B cell (primary cell): Measurements from ENCODE around the gene ADGRD1. TPM values are rescaled to one million over a fixed set of nuclear protein-coding genes. Genes with fewer than 3 reads are reported as not detected.

ENCODE experiments used
- ATAC-seq: fragments of 200-7000 bp; cut with Tn5 transposase; one replicate; pipeline ENCODE4 v1.10.0; 2021; ENCODE audit warnings: low read depth, mild to moderate bottlenecking, moderate number of reproducible peaks, moderate library complexity
- CTCF ChIA-PET: fragments of 350-600 bp; sonication (Branson Sonifier 250); formaldehyde crosslinking; loops from one replicate; lab custom pipeline; 2021; ENCODE audit warnings: antibody characterized with exemption, inconsistent platforms; lab: Charles Lee
- POLR2A ChIA-PET: fragments of 350-600 bp; sonication (Branson Sonifier 250); formaldehyde crosslinking; loops from one replicate; lab custom pipeline; 2021; ENCODE audit warnings: antibody characterized with exemption; lab: Charles Lee
- DNase-seq: peaks from one replicate; pipeline ENCODE4 v3.0.0; 2013
- H2AFZ ChIP-seq: 2 replicates; pipeline ENCODE4 v1.6.1; 2012; ENCODE audit warnings: mild to moderate bottlenecking, low read depth, low read length; ENCODE audit not compliant: insufficient read depth, poor library complexity, severe bottlenecking
- H3K27ac ChIP-seq, 2 donors: 1 replicate in 1 of 2; 2 replicates in 1 of 2; pipeline ENCODE4 v1.5.1; 2012 to 2013; ENCODE audit warnings: low read length in 2 of 2, mild to moderate bottlenecking in 2 of 2, moderate library complexity in 1 of 2
- H3K27me3 ChIP-seq, 4 experiments: fragments of 200-600 bp in 1 of 4; sonication (generic) in 1 of 4; replicated peaks in 1 of 4; 1 replicate in 2 of 4; 2 replicates in 2 of 4; pipeline versions ENCODE4 v1.6.1 to v1.7.0; 2013 to 2016; ENCODE audit warnings: low read length in 3 of 4, mild to moderate bottlenecking in 2 of 4, mixed read lengths in 1 of 4, moderate library complexity in 1 of 4; ENCODE audit not compliant: insufficient read depth in 4 of 4, control insufficient read depth in 3 of 4; ENCODE audit errors: control extremely low read depth in 1 of 4
- H3K36me3 ChIP-seq, 2 experiments: replicated peaks in 1 of 2; 1 replicate in 1 of 2; 2 replicates in 1 of 2; pipeline versions ENCODE4 v1.6.1 to v1.7.1; 2013; ENCODE audit warnings: low read length in 1 of 2; ENCODE audit not compliant: insufficient read depth in 2 of 2, control insufficient read depth in 1 of 2; ENCODE audit errors: control extremely low read depth in 1 of 2, extremely low read depth in 1 of 2
- H3K4me1 ChIP-seq, 2 donors: fragments of 200-600 bp in 1 of 2; sonication (generic) in 1 of 2; 1 replicate in 1 of 2; 2 replicates in 1 of 2; pipeline versions ENCODE4 v1.5.1 to v1.6.1; 2013 to 2017; ENCODE audit warnings: low read length in 2 of 2; ENCODE audit not compliant: control insufficient read depth in 2 of 2, insufficient read depth in 2 of 2
- H3K4me2 ChIP-seq: replicated peaks from 2 replicates; pipeline ENCODE3; 2012; ENCODE audit warnings: mild to moderate bottlenecking, low read depth, low read length; ENCODE audit not compliant: poor library complexity, severe bottlenecking
- H3K4me3 ChIP-seq, 5 experiments: fragments of 200-600 bp in 1 of 5; sonication (generic) in 1 of 5; 1 replicate in 3 of 5; 2 replicates in 2 of 5; pipeline versions ENCODE4 v1.5.1 to v1.7.0; 2011 to 2016; ENCODE audit warnings: low read length in 4 of 5, mild to moderate bottlenecking in 4 of 5, low read depth in 2 of 5, control low read depth in 1 of 5, moderate library complexity in 1 of 5; ENCODE audit not compliant: insufficient read depth in 1 of 5; ENCODE audit errors: control extremely low read depth in 1 of 5, extremely low read depth in 1 of 5
- H3K79me2 ChIP-seq: fragments of 200-600 bp; sonication (generic); one replicate; pipeline ENCODE4 v1.6.0; 2016; ENCODE audit warnings: low read length; ENCODE audit not compliant: control insufficient read depth, insufficient read depth
- H3K9ac ChIP-seq: fragments of 200-600 bp; sonication (generic); 2 replicates; pipeline ENCODE4 v1.6.1; 2017; ENCODE audit warnings: mild to moderate bottlenecking, low read length, moderate library complexity
- H3K9me3 ChIP-seq, 3 donors: one replicate each; pipeline versions ENCODE4 v1.6.1 to v1.7.1; 2013; ENCODE audit warnings: low read length in 2 of 3; ENCODE audit not compliant: control insufficient read depth in 2 of 3, insufficient read depth in 1 of 3; ENCODE audit errors: control extremely low read depth in 1 of 3
- H4K20me1 ChIP-seq: 2 replicates; pipeline ENCODE4 v1.6.0; 2012; ENCODE audit warnings: mild to moderate bottlenecking, low read length; ENCODE audit not compliant: insufficient read depth, control insufficient read depth, poor library complexity, severe bottlenecking
- H3K27ac Mint-ChIP-seq: one replicate; pipeline ENCODE4 v1.8.0; 2021; ENCODE audit warnings: mixed read lengths
- H3K27me3 Mint-ChIP-seq: one replicate; pipeline ENCODE4 v1.8.0; 2021; ENCODE audit warnings: mixed read lengths
- H3K4me1 Mint-ChIP-seq: one replicate; pipeline ENCODE4 v1.8.0; 2021; ENCODE audit warnings: mixed read lengths
- H3K4me3 Mint-ChIP-seq: one replicate; pipeline ENCODE4 v1.8.0; 2021; ENCODE audit warnings: mixed read lengths
- H3K9me3 Mint-ChIP-seq: one replicate; pipeline ENCODE4 v1.8.0; 2022; ENCODE audit warnings: mixed read lengths; ENCODE audit not compliant: insufficient read depth
- EZH2 ChIP-seq: IDR thresholded peaks from 2 replicates; pipeline ENCODE4 v1.6.1; 2012; ENCODE audit warnings: borderline replicate concordance, low read depth, mild to moderate bottlenecking, moderate library complexity, low read length; ENCODE audit not compliant: insufficient read depth, poor library complexity, severe bottlenecking
- WGBS: methylation state at CpG from one replicate; pipeline ENCODE4 v1.1.5; 2013; ENCODE audit warnings: missing lambda C conversion rate; ENCODE audit not compliant: insufficient coverage; 5-methylcytosine and 5-hydroxymethylcytosine counted together
- intact Hi-C: fragments of 100-400 bp; cut with micrococcal nuclease; formaldehyde crosslinking; loops from one replicate; pipeline ENCODE4 v1.10.0; 2022
- polyA plus RNA-seq: library from polyadenylated mRNA; depleted of rRNA; stranded (reverse); fragments of >200 nt; gene quantifications from 2 replicates; pipeline ENCODE4 v1.2.3, GENCODE V29; 2012
- total RNA-seq, 2 donors: library from RNA; stranded (reverse); fragments of 120-200 nt in 1 of 2; gene quantifications; 1 replicate in 1 of 2; 2 replicates in 1 of 2; pipeline versions ENCODE4 v1.2.3 to v1.2.4, GENCODE V29; 2013 to 2022
- TF ChIP-seq, protein P1 (sequence below): fragments of 200-600 bp; IDR thresholded peaks from one replicate; pipeline ENCODE4 v1.8.0; 2022; ENCODE audit warnings: antibody characterized with exemption, mild to moderate bottlenecking

ADGRD1 gene
- total and polyA plus RNA-seq, 2 donors (not counting 1 experiment from before 2014, with no cell fraction given), result 1.1 to 2.2 TPM

DNA sequence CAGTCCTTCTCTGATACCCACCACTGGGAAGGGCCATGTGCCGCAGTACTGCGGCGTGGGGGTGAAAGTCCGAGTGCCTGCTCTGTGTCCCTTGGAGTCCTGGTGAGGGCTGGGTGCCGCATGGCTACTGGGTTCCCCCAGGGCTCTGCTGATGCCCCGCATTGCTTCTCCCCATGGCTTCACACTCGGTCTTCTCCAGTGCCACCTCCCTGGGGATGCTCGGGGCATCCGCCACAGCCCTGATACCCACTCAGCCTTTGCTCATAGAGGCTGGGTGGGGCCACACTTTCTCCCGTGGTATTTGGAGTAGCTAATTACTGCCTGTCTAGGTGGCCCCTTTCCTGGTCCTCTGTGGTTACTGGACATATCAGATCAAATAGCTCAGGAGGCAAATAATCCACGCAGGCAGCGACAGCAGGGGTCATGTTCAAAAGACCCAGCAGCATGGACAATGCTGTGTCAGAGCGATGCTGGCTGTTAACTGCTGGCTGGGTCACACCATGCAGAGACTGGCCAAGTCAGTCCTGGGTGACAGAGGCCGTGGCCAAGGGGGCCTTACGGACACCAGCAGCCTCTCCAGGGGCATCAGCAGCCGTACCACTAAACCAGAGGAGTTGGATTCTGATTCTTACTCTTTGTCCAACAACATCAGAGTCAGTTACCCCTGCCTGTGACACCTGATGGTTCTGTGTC lies 106.5 kb downstream of the ADGRD1 start:
- peaks cover 0 to 3% of the 10 kb centered on the region in 2 donors for H3K4me1 ChIP-seq
- Mint-ChIP-seq H3K27ac (no peak overlapping the region), H3K9me3 (no peaks in the 10 kb centered on the region), H3K4me3 (no peak overlapping the region), H3K27me3 (peaks cover 34% of the 10 kb centered on the region), H3K4me1 (no peaks in the 10 kb centered on the region)
- ChIA-PET POLR2A (no interaction called here), CTCF (no interaction called here)
- TF ChIP-seq, protein P1, sequence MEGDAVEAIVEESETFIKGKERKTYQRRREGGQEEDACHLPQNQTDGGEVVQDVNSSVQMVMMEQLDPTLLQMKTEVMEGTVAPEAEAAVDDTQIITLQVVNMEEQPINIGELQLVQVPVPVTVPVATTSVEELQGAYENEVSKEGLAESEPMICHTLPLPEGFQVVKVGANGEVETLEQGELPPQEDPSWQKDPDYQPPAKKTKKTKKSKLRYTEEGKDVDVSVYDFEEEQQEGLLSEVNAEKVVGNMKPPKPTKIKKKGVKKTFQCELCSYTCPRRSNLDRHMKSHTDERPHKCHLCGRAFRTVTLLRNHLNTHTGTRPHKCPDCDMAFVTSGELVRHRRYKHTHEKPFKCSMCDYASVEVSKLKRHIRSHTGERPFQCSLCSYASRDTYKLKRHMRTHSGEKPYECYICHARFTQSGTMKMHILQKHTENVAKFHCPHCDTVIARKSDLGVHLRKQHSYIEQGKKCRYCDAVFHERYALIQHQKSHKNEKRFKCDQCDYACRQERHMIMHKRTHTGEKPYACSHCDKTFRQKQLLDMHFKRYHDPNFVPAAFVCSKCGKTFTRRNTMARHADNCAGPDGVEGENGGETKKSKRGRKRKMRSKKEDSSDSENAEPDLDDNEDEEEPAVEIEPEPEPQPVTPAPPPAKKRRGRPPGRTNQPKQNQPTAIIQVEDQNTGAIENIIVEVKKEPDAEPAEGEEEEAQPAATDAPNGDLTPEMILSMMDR, result no peak
- no peak for TF ChIP-seq EZH2
- no peak overlapping the region for H2AFZ ChIP-seq
- intact Hi-C loops, result no loop called here
- DNase-seq, result no peak
- H3K4me3 ChIP-seq, result no peak overlapping the region
- H3K79me2 ChIP-seq, result no peaks in the 10 kb centered on the region
- ATAC-seq, result no peak
- H3K27me3 ChIP-seq, result peaks cover 0 to 7% (median 1%) of the 10 kb centered on the region in 4 experiments
- H3K36me3 ChIP-seq, result no peaks in the 10 kb centered on the region
- H3K9ac ChIP-seq, result no peak overlapping the region
- H3K9me3 ChIP-seq, result no peaks in the 10 kb centered on the region
- H4K20me1 ChIP-seq, result no peaks in the 10 kb centered on the region
- WGBS, result 92% methylated on average over 13 of the region's 16 CpGs
- no peak overlapping the region for H3K4me2 ChIP-seq
- no peak overlapping the region for H3K27ac ChIP-seq

DNA sequence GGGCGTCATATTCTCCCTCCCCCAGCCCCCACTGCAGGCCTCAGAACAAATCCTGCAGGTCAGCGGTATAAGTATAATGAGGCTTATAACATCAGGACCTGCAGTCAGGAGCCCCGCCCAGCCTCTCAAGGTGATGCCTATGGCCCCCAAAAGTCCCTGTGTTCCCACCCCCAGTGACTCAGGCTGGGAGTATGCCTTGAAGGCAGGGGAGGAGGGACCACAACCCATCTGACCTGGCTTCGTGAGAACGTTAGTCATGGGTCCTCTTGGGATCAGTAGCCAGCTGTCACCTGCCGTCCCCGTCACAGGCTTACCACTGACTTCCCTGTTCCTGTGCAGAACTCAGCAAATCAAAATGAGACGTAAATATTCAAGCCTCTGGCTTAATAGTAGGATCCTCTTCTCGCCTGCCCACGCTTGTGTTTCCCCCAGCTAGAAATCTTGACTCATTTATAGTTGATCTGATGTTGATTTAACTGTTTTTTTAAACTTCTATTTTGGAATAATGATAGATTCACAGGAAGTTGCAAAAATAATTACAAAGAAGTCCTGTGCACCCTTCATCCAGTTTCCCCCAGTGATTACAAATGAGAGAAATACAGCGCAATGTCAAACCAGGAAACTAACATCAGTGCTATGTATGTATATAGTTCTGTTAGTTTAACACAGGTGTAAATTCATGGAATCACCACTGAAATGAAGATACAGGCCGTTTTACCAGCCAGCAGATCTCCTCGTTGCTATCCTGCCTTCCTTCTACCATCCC lies 107.5 kb downstream of the ADGRD1 start:
- H3K9me3 ChIP-seq, result no peaks in the 10 kb centered on the region
- H3K9ac ChIP-seq, result no peak overlapping the region
- no peaks in the 10 kb centered on the region for H3K79me2 ChIP-seq
- POLR2A ChIA-PET, result interaction anchor here (0.6 kb wide), 1 partner anchor 758 kb away, joined by 4 read pairs; no protein-coding TSS in a partner anchor
- no peaks in the 10 kb centered on the region for H3K36me3 ChIP-seq
- no peak overlapping the region for H3K4me3 Mint-ChIP-seq
- CTCF ChIA-PET, result interaction anchor here (0.6 kb wide), 1 partner anchor 205 kb away, joined by 3 read pairs; no protein-coding TSS in a partner anchor
- peaks cover 0 to 7% (median 1%) of the 10 kb centered on the region in 4 experiments for H3K27me3 ChIP-seq
- H3K4me1 ChIP-seq, result peaks cover 0 to 3% of the 10 kb centered on the region in 2 donors
- ATAC-seq (peak; percentile 33), DNase-seq (peak; percentile 28)
- no peak overlapping the region for H3K4me2 ChIP-seq
- H3K4me1 Mint-ChIP-seq, result no peaks in the 10 kb centered on the region
- no peak overlapping the region for H3K4me3 ChIP-seq
- WGBS, result 39% methylated on average over 7 of the region's 13 CpGs
- H3K27me3 Mint-ChIP-seq, result peaks cover 29% of the 10 kb centered on the region
- H3K27ac Mint-ChIP-seq, result no peak overlapping the region
- H2AFZ ChIP-seq, result no peak overlapping the region
- no peaks in the 10 kb centered on the region for H3K9me3 Mint-ChIP-seq
- no peak overlapping the region for H3K27ac ChIP-seq
- intact Hi-C loops, result no loop called here
- no peaks in the 10 kb centered on the region for H4K20me1 ChIP-seq
- no peak for TF ChIP-seq EZH2
- TF ChIP-seq, protein P1, result no peak
